MM.1S (cell line): ENCODE measurements around the gene SCAPER.
A peak's percentile ranks its signal among the peaks of the same experiment; 100 is the strongest.

Experiments
- DNase-seq: peaks from one replicate; pipeline ENCODE4 v3.0.0-alpha.2; 2015
- H2AFZ ChIP-seq: fragments of 300-600 bp; sonication (generic); 2 replicates; pipeline ENCODE4 v1.6.0; 2016; ENCODE audit warnings: antibody characterized with exemption, low read length
- H3F3A ChIP-seq: fragments of 300-600 bp; sonication (generic); 2 replicates; pipeline ENCODE4 v1.6.1; 2016; ENCODE audit warnings: mild to moderate bottlenecking, antibody characterized with exemption, low read length, moderate library complexity, mixed read lengths; ENCODE audit not compliant: insufficient read depth
- H3K27ac ChIP-seq: fragments of 300-600 bp; sonication (generic); 2 replicates; pipeline ENCODE4 v1.5.1; 2016; ENCODE audit warnings: mild to moderate bottlenecking, low read length
- H3K27me3 ChIP-seq: fragments of 300-600 bp; sonication (generic); replicated peaks from 2 replicates; pipeline ENCODE4 v1.6.0; 2016; ENCODE audit warnings: low read length; ENCODE audit not compliant: insufficient read depth
- H3K36me3 ChIP-seq: fragments of 300-600 bp; sonication (generic); replicated peaks from 2 replicates; pipeline ENCODE4 v1.6.1; 2016; ENCODE audit warnings: mild to moderate bottlenecking, low read length, mixed read lengths; ENCODE audit not compliant: insufficient read depth
- H3K4me1 ChIP-seq: fragments of 300-600 bp; sonication (generic); 2 replicates; pipeline ENCODE4 v1.6.1; 2016; ENCODE audit warnings: low read length, mixed read lengths
- H3K4me2 ChIP-seq: fragments of 300-600 bp; sonication (generic); 2 replicates; pipeline ENCODE4 v1.6.0; 2016; ENCODE audit warnings: low read depth, low read length
- H3K4me3 ChIP-seq: fragments of 300-600 bp; sonication (generic); 2 replicates; pipeline ENCODE4 v1.5.1; 2016; ENCODE audit warnings: low read length, mixed read lengths
- H3K79me2 ChIP-seq: fragments of 300-600 bp; sonication (generic); 2 replicates; pipeline ENCODE4 v1.6.1; 2016; ENCODE audit warnings: mixed run types, low read length, mixed read lengths
- H3K9ac ChIP-seq: fragments of 300-600 bp; sonication (generic); 2 replicates; pipeline ENCODE4 v1.6.1; 2016; ENCODE audit warnings: low read length, mixed read lengths
- H3K9me2 ChIP-seq: fragments of 300-600 bp; sonication (generic); replicated peaks from 2 replicates; pipeline ENCODE4 v1.6.1; 2016; ENCODE audit warnings: mild to moderate bottlenecking, low read length, mixed read lengths; ENCODE audit not compliant: insufficient read depth
- H3K9me3 ChIP-seq: fragments of 300-600 bp; sonication (generic); replicated peaks from 2 replicates; pipeline ENCODE4 v1.6.1; 2016; ENCODE audit warnings: mild to moderate bottlenecking, low read length, mixed read lengths; ENCODE audit not compliant: insufficient read depth
- H4K20me1 ChIP-seq: fragments of 300-600 bp; sonication (generic); 2 replicates; pipeline ENCODE4 v1.6.1; 2016; ENCODE audit warnings: mild to moderate bottlenecking, low read length, moderate library complexity, mixed read lengths; ENCODE audit not compliant: insufficient read depth
- EZH2 ChIP-seq: fragments of 300-600 bp; sonication (generic); optimal IDR thresholded peaks from 2 replicates; pipeline ENCODE3; 2017; ENCODE audit warnings: low read depth, mild to moderate bottlenecking, antibody characterized with exemption, low read length, mixed read lengths
- EZH2phosphoT487 ChIP-seq: fragments of 300-600 bp; sonication (generic); IDR thresholded peaks from 2 replicates; pipeline ENCODE4 v1.6.1; 2018; ENCODE audit warnings: antibody characterized with exemption, low read length
- TF ChIP-seq, protein P1 (sequence below): fragments of 300-600 bp; sonication (generic); IDR thresholded peaks from 2 replicates; pipeline ENCODE4 v1.5.1; 2016; ENCODE audit warnings: antibody characterized with exemption, low read length, mixed read lengths

Gene SCAPER

DNA sequence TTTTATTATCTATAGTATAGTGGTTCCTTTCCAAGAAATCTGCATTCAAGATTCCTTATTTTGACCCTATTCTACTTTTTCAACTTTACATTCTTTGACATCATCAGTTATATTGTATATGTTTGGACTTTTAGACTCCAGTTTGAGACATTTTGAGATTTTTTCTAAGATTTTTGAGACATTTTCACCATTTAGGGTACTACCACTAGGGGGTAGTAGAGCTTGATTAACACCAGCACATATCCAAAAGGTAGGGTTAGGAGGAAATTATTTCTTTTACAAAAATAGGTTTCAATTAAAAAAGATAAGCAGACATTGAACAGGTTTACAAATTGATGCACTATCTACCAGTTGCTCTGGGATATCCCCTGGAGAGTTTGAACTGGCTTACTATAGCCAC, 262.5 kb downstream of the SCAPER start:
- Histone ChIP-seq H3K9me3 (no peaks in the 10 kb centered on the region), H3K27me3 (no peaks in the 10 kb centered on the region), H3K4me1 (no peaks in the 10 kb centered on the region), H3K9me2 (no peaks in the 10 kb centered on the region), H3K4me2 (no peak overlapping the region), H3K9ac (no peak overlapping the region), H3K4me3 (no peak overlapping the region), H3K27ac (no peak overlapping the region), H3K36me3 (no peaks in the 10 kb centered on the region), H3K79me2 (no peaks in the 10 kb centered on the region), H2AFZ (no peak overlapping the region), H4K20me1 (no peaks in the 10 kb centered on the region), H3F3A (no peaks in the 10 kb centered on the region)
- no peak for DNase-seq
- no peak for TF ChIP-seq EZH2phosphoT487
- TF ChIP-seq, protein P1, sequence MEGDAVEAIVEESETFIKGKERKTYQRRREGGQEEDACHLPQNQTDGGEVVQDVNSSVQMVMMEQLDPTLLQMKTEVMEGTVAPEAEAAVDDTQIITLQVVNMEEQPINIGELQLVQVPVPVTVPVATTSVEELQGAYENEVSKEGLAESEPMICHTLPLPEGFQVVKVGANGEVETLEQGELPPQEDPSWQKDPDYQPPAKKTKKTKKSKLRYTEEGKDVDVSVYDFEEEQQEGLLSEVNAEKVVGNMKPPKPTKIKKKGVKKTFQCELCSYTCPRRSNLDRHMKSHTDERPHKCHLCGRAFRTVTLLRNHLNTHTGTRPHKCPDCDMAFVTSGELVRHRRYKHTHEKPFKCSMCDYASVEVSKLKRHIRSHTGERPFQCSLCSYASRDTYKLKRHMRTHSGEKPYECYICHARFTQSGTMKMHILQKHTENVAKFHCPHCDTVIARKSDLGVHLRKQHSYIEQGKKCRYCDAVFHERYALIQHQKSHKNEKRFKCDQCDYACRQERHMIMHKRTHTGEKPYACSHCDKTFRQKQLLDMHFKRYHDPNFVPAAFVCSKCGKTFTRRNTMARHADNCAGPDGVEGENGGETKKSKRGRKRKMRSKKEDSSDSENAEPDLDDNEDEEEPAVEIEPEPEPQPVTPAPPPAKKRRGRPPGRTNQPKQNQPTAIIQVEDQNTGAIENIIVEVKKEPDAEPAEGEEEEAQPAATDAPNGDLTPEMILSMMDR = peak; percentile 57

DNA sequence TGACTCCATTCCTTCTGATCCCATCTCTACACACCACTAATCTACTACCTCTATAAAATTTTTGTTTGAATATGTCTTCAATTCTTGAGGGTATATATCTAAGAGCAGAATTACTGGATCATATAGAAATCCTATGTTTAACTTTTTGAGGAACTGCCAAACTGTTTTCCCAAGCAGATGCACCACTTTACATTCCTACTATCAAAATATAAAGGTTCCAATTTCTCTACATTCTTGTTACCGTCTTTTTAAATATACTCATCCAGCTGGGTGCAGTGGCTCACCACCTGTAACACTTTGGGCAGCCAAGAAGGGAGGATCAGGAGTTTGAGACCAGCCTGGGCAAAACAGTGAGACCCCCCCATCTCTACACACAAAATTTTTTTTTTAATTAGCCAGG, 268.0 kb downstream of the SCAPER start:
- no peaks in the 10 kb centered on the region for H3F3A ChIP-seq
- TF ChIP-seq, protein P1 = no peak
- TF ChIP-seq EZH2 (no peak), EZH2phosphoT487 (no peak)
- H3K79me2 ChIP-seq = no peaks in the 10 kb centered on the region
- H3K4me3 ChIP-seq = no peak overlapping the region
- no peak overlapping the region for H3K9ac ChIP-seq
- no peaks in the 10 kb centered on the region for H3K4me1 ChIP-seq
- no peak overlapping the region for H3K4me2 ChIP-seq
- H3K27me3 ChIP-seq = no peaks in the 10 kb centered on the region
- no peaks in the 10 kb centered on the region for H3K9me3 ChIP-seq
- no peak for DNase-seq
- H3K27ac ChIP-seq = no peak overlapping the region
- H4K20me1 ChIP-seq = no peaks in the 10 kb centered on the region
- H3K36me3 ChIP-seq = no peaks in the 10 kb centered on the region
- H2AFZ ChIP-seq = no peak overlapping the region
- H3K9me2 ChIP-seq = no peaks in the 10 kb centered on the region

DNA sequence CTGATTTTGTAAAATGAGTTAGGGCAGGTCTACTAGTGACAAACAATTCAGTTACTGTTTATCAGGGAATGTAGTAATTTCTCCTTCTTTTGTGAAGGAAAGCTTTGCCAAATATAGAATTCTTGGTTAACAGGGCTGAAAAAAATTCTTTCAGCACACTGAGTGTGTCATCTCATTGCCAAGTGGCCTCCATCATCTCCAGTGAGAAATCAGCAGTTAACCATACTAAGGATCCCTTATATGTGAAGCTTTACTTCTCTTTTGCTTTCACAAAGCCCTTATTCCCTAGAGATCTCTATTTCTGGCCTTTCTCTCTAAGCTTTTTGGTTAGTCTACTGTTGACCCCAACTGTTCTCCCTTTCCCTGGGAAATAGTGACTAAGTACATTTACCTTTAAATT, 269.1 kb downstream of the SCAPER start:
- Histone ChIP-seq H2AFZ (no peak overlapping the region), H4K20me1 (no peaks in the 10 kb centered on the region), H3K79me2 (no peaks in the 10 kb centered on the region), H3K27ac (no peak overlapping the region), H3K4me1 (no peaks in the 10 kb centered on the region), H3F3A (no peaks in the 10 kb centered on the region), H3K36me3 (no peaks in the 10 kb centered on the region), H3K9ac (no peak overlapping the region), H3K27me3 (no peaks in the 10 kb centered on the region), H3K4me3 (no peak overlapping the region), H3K9me2 (no peaks in the 10 kb centered on the region), H3K9me3 (no peaks in the 10 kb centered on the region), H3K4me2 (no peak overlapping the region)
- no peak for DNase-seq
- TF ChIP-seq, protein P1 = no peak
- TF ChIP-seq EZH2phosphoT487 (no peak), EZH2 (no peak)
